ENCODE data around the gene LENG8.

DNA sequence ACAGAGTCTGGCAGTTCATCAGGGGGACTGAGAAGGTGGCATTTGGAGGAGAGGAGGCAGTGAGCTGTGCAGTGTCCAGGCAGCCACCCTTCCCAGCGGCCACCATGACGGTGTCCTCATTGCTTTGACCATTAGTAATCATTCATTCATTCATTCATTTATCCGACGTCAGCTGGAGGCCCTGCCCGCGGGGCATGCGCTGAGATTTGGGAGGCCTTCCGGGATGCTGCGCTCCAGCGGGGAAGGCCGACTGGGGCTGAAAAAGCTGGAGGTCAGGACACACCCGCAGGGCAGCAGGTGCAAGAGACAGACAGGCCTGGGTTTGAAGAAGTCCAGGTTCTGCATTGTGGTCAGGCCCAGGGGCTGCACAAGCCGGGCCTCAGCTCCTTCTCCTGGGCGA is 24.8 kb upstream of the LENG8 start:
- TF ChIP-seq, protein P1, sequence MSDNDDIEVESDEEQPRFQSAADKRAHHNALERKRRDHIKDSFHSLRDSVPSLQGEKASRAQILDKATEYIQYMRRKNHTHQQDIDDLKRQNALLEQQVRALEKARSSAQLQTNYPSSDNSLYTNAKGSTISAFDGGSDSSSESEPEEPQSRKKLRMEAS (IDR thresholded peaks at IDR 0.05) = no peak
- TF ChIP-seq CEBPB (IDR thresholded peaks at IDR 0.05) (no peak), ZBTB7A (IDR thresholded peaks at IDR 0.05; ENCODE audit: low read depth) (no peak), YY1 (IDR thresholded peaks at IDR 0.05; ENCODE audit: low read depth) (no peak), EGR1 (IDR thresholded peaks at IDR 0.05) (no peak), TCF12 (IDR thresholded peaks at IDR 0.05; ENCODE audit: low read depth) (no peak), TAF1 (IDR thresholded peaks at IDR 0.05; ENCODE audit: low read depth) (no peak), EP300 (IDR thresholded peaks at IDR 0.05; ENCODE audit: borderline replicate concordance) (no peak), FOXM1 (IDR thresholded peaks at IDR 0.05; ENCODE audit: borderline replicate concordance, low read depth) (no peak)
- TF ChIP-seq, protein P2, sequence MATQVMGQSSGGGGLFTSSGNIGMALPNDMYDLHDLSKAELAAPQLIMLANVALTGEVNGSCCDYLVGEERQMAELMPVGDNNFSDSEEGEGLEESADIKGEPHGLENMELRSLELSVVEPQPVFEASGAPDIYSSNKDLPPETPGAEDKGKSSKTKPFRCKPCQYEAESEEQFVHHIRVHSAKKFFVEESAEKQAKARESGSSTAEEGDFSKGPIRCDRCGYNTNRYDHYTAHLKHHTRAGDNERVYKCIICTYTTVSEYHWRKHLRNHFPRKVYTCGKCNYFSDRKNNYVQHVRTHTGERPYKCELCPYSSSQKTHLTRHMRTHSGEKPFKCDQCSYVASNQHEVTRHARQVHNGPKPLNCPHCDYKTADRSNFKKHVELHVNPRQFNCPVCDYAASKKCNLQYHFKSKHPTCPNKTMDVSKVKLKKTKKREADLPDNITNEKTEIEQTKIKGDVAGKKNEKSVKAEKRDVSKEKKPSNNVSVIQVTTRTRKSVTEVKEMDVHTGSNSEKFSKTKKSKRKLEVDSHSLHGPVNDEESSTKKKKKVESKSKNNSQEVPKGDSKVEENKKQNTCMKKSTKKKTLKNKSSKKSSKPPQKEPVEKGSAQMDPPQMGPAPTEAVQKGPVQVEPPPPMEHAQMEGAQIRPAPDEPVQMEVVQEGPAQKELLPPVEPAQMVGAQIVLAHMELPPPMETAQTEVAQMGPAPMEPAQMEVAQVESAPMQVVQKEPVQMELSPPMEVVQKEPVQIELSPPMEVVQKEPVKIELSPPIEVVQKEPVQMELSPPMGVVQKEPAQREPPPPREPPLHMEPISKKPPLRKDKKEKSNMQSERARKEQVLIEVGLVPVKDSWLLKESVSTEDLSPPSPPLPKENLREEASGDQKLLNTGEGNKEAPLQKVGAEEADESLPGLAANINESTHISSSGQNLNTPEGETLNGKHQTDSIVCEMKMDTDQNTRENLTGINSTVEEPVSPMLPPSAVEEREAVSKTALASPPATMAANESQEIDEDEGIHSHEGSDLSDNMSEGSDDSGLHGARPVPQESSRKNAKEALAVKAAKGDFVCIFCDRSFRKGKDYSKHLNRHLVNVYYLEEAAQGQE (IDR thresholded peaks at IDR 0.05; ENCODE audit: low read depth) = no peak
